Measurements from ENCODE around the gene AOC1. TPM values are rescaled to one million over a fixed set of nuclear protein-coding genes. Genes with fewer than 3 reads are reported as not detected.

AOC1 gene
- total and polyA plus RNA-seq, 2 of the 13 experiments (the other 11 are each of a cell fraction or from before 2014, with no cell fraction given) = not detected

DNA sequence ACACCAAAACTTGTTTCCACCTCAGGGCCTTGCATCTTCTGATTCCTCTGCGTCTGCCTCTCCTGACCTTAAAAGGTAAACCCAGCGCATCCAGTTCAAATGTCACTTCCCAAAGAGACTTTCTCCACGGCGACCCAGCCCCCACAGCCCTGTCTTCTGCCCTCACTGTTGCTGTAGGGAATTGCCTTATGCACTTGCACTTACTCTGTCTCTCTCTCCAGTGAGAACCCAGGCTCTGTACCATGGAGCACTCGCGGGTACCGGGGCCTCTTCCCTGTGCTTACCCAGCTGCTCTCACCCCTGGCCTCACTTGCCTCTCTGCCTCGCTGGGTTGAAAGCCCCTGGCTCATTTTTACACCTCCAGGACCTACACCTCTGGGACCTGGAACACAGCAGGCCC lies 48.4 kb downstream of the AOC1 start (continued):
- no peak for TF ChIP-seq ATAD3A (CRISPR knock-in tag; IDR thresholded peaks at IDR 0.05)
- no peak for TF ChIP-seq ZNF12 (CRISPR knock-in tag; IDR thresholded peaks at IDR 0.05)
- no peak for TF ChIP-seq ZNF180 (CRISPR knock-in tag; IDR thresholded peaks at IDR 0.05; ENCODE audit: borderline replicate concordance, low read depth)

DNA sequence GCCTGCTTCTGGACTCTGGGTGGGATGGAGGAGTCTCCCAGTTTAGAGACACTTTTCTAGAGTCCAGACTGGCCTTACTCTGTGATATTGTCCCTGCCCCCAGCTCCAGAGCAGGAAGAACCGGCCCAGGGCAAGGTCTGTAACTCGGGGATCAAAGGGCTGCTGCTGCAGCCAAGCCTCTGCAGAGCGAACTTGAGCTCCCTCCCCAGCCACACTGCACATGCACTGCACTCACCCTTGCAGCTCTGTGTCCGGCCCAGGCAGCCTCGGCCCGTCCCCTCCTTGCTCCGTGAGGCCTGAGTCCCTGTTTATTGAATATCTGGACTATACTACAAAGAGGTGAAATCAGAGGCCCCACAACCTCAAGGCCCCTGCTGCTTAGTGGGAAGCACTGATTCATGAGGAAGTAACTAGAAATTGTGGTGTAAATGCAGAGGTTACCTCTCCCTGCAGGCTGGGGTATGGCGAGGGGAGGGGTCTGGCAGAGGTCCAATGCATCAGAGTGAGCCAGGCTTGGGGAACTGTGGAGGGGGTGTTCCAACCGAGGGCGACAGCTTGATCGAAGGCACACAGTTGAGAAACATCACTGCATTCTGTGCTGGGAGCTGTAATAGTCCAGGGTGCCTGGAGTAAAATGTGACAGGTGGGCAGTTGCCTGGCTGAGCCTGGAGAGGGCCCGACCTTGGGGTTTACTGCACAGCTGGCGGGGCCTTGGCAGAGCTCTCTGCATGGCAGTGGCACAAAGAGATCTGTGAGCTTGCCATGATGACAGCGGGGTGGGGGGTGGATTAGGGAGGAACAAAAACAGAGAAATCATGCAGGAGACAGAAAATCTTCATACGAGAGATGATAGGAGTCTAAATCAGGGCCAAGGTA lies 49.1 kb downstream of the AOC1 start:
- Histone ChIP-seq H3K27me3 (ENCODE audit: control insufficient read depth in 1 of 2, insufficient read depth in 2 of 2, low read length in 2 of 2) (peaks cover 1 to 33% of the 10 kb centered on the region in 2 experiments; a peak in 3 of 5 replicates), H2AFZ (ENCODE audit: low read length) (no peak overlapping the region), H3K36me3 (replicated peaks in 1 of 2; ENCODE audit: control insufficient read depth in 1 of 2, insufficient read depth in 2 of 2, low read length in 2 of 2) (no peaks in the 10 kb centered on the region), H3K27ac (ENCODE audit: extremely low read length, insufficient read depth, low read length) (no peak overlapping the region), H4K20me1 (ENCODE audit: insufficient read depth, low read length) (no peaks in the 10 kb centered on the region), H3K9me3 (ENCODE audit: low read length) (no peaks in the 10 kb centered on the region), H3K4me3 (replicated peaks in 1 of 3; ENCODE audit: insufficient read depth in 1 of 3, low read depth in 2 of 3, low read length in 3 of 3) (no peak overlapping the region), H3K4me1 (ENCODE audit: insufficient read depth, low read length) (peaks cover 18% of the 10 kb centered on the region), H3K9ac (ENCODE audit: insufficient read depth, low read depth, low read length) (no peak overlapping the region), H3K4me2 (ENCODE audit: low read depth, low read length) (peak overlapping the region; percentile 29; the same call in 1 of the 2 replicates), H3K79me2 (ENCODE audit: insufficient read depth, low read length) (no peaks in the 10 kb centered on the region)
- ChIA-PET POLR2A (no interaction called here), CTCF (ENCODE audit: low intra/inter-chr PET ratio, low total read pairs) (no interaction called here)
- ATAC-seq (peak; percentile 86), FAIRE-seq (peak; percentile 12), DNase-seq (ENCODE audit: low spot score) (no peak)
- 14% methylated on average over 12 of the region's 15 CpGs for WGBS (ENCODE audit: low lambda C conversion rate)
- BruUV-seq (replicated peaks) = no TSS peak
- intact Hi-C loops (cut with micrococcal nuclease; ENCODE audit: unreplicated experiment) = no loop called here
- in situ Hi-C loops (cut with HindIII; ENCODE audit: extremely low pct_ligation_motif_present, low pct_unique_long_range_greater_than_20kb) = no loop called here
- TF ChIP-seq HNF4A (CRISPR knock-in tag; IDR thresholded peaks at IDR 0.05) = peak; percentile 69
- TF ChIP-seq ZNF772 (CRISPR knock-in tag; IDR thresholded peaks at IDR 0.05) = no peak
- peak; percentile 58; the same call in 1 of the 2 replicates for TF ChIP-seq ZNF292 (CRISPR knock-in tag; IDR thresholded peaks at IDR 0.05; ENCODE audit: borderline replicate concordance, low read depth)
- no peak for TF ChIP-seq ZNF660 (CRISPR knock-in tag; IDR thresholded peaks at IDR 0.05; ENCODE audit: borderline replicate concordance, low read depth)
- no peak for TF ChIP-seq HNRNPH1 (optimal IDR thresholded peaks at IDR 0.05; ENCODE audit: low read depth, low read length)
- no peak for TF ChIP-seq ZNF496 (CRISPR knock-in tag; IDR thresholded peaks at IDR 0.05; ENCODE audit: insufficient replicate concordance)
- TF ChIP-seq ZNF782 (CRISPR knock-in tag; IDR thresholded peaks at IDR 0.05; ENCODE audit: borderline replicate concordance) = no peak
- TF ChIP-seq THYN1 (CRISPR knock-in tag; IDR thresholded peaks at IDR 0.05; ENCODE audit: borderline replicate concordance, low read depth) = no peak
- TF ChIP-seq ATM (IDR thresholded peaks at IDR 0.05; ENCODE audit: borderline replicate concordance) = no peak
- TF ChIP-seq NFYB (CRISPR knock-in tag; IDR thresholded peaks at IDR 0.05) = no peak
- TF ChIP-seq, protein P1, sequence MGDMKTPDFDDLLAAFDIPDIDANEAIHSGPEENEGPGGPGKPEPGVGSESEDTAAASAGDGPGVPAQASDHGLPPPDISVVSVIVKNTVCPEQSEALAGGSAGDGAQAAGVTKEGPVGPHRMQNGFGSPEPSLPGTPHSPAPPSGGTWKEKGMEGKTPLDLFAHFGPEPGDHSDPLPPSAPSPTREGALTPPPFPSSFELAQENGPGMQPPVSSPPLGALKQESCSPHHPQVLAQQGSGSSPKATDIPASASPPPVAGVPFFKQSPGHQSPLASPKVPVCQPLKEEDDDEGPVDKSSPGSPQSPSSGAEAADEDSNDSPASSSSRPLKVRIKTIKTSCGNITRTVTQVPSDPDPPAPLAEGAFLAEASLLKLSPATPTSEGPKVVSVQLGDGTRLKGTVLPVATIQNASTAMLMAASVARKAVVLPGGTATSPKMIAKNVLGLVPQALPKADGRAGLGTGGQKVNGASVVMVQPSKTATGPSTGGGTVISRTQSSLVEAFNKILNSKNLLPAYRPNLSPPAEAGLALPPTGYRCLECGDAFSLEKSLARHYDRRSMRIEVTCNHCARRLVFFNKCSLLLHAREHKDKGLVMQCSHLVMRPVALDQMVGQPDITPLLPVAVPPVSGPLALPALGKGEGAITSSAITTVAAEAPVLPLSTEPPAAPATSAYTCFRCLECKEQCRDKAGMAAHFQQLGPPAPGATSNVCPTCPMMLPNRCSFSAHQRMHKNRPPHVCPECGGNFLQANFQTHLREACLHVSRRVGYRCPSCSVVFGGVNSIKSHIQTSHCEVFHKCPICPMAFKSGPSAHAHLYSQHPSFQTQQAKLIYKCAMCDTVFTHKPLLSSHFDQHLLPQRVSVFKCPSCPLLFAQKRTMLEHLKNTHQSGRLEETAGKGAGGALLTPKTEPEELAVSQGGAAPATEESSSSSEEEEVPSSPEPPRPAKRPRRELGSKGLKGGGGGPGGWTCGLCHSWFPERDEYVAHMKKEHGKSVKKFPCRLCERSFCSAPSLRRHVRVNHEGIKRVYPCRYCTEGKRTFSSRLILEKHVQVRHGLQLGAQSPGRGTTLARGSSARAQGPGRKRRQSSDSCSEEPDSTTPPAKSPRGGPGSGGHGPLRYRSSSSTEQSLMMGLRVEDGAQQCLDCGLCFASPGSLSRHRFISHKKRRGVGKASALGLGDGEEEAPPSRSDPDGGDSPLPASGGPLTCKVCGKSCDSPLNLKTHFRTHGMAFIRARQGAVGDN (CRISPR knock-in tag; IDR thresholded peaks at IDR 0.05) = peak; percentile 33
- TF ChIP-seq, protein P2, sequence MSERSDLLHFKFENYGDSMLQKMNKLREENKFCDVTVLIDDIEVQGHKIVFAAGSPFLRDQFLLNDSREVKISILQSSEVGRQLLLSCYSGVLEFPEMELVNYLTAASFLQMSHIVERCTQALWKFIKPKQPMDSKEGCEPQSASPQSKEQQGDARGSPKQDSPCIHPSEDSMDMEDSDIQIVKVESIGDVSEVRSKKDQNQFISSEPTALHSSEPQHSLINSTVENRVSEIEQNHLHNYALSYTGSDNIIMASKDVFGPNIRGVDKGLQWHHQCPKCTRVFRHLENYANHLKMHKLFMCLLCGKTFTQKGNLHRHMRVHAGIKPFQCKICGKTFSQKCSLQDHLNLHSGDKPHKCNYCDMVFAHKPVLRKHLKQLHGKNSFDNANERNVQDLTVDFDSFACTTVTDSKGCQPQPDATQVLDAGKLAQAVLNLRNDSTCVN (CRISPR knock-in tag; IDR thresholded peaks at IDR 0.05; ENCODE audit: borderline replicate concordance) = peak; percentile 90; the same call in 1 of the 2 replicates

Measured in HepG2 (cell line).